GM12873 (cell line): ENCODE measurements around the gene AFAP1L2.
A peak's percentile ranks its signal among the peaks of the same experiment; 100 is the strongest.

ENCODE experiments used
- TF ChIP-seq, protein P1 (sequence below): IDR thresholded peaks from 2 replicates; pipeline ENCODE4 v1.5.1; 2012; ENCODE audit warnings: low read depth, mild to moderate bottlenecking, moderate library complexity, low read length, control low read depth; ENCODE audit not compliant: insufficient read depth; ENCODE audit errors: missing control alignments

Gene AFAP1L2

DNA sequence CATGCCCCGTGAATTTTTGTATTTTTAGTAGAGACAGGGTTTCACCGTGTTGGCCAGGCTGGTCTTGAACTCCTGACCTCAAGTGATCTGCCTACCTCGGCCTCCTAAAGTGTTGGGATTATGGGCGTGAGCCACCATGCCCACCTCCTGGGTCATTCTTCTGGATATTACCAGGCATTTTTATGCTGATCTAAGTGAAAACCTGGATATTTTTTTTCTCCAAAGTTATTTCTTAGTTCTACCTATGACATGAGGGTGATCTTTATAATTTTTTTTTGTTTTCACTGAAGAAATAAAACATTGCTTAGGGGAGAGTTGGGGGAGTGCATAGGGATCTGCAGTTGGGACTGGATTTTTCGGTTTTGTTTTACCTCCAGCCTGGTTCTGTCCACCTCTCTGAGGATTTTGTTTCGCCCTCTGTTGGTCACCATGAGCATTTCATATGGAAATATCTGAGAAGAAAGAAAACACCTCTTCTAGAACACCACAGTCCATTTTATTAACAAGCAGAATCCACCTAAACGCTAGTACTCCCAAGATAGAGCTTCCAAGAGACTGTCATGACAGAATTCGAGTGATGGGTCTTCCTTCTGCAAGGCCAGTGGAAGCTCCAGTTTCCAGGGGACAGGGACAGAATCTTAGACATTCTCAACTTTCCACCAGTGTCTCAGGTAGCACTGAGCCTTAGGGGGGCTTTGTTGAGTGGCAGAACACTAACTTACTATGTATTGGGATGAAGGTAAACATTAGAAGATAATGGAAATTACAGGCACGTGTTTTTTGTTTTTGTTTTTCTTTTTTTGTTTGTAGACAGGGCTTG is 33.4 kb upstream of the AFAP1L2 start:
- TF ChIP-seq, protein P1, sequence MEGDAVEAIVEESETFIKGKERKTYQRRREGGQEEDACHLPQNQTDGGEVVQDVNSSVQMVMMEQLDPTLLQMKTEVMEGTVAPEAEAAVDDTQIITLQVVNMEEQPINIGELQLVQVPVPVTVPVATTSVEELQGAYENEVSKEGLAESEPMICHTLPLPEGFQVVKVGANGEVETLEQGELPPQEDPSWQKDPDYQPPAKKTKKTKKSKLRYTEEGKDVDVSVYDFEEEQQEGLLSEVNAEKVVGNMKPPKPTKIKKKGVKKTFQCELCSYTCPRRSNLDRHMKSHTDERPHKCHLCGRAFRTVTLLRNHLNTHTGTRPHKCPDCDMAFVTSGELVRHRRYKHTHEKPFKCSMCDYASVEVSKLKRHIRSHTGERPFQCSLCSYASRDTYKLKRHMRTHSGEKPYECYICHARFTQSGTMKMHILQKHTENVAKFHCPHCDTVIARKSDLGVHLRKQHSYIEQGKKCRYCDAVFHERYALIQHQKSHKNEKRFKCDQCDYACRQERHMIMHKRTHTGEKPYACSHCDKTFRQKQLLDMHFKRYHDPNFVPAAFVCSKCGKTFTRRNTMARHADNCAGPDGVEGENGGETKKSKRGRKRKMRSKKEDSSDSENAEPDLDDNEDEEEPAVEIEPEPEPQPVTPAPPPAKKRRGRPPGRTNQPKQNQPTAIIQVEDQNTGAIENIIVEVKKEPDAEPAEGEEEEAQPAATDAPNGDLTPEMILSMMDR, result peak; percentile 48

DNA sequence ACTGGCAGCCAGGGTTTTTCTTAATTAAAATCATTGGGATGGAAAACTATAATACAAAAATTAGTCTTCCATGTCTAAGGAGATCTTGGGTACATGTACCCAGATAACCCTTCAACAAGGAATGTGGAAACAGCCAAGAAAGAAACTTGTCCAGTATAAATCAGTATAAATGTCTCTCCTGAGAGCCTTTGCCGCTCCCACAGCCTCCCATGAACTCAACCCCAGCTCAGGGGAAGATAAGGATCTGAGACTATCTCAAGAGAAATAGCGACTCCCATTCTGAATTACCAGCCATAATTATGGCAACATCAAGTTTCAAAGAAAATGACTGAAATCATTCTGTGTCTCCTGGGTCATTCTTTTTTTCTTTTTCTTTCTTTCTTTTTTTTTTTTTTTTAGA is 32.6 kb upstream of the AFAP1L2 start:
- TF ChIP-seq, protein P1, result no peak

DNA sequence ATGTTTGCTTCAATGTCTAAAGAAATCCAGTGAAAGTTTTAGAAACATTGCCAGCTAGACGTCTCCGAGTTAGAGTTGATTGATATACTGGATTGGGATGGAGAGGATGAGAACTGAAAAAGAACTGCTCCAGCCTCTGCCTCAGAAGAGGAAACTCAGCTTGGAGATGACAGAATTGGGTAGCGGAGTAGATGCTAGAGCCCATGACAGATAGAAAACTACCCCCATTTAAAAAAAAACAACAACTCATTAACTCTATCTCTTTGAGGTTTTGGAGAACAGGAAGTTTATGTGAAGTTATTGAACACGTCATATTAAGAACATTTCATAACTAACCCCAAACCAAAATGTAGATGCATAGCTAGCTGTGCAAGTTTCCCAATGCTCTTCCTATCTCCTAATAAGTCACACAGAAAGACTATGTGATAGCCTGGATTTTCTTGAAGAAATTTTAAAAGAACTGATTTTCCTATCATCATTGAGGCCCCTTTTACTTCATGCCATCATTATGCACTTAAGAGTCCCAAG is 28.3 kb upstream of the AFAP1L2 start:
- TF ChIP-seq, protein P1, result no peak

DNA sequence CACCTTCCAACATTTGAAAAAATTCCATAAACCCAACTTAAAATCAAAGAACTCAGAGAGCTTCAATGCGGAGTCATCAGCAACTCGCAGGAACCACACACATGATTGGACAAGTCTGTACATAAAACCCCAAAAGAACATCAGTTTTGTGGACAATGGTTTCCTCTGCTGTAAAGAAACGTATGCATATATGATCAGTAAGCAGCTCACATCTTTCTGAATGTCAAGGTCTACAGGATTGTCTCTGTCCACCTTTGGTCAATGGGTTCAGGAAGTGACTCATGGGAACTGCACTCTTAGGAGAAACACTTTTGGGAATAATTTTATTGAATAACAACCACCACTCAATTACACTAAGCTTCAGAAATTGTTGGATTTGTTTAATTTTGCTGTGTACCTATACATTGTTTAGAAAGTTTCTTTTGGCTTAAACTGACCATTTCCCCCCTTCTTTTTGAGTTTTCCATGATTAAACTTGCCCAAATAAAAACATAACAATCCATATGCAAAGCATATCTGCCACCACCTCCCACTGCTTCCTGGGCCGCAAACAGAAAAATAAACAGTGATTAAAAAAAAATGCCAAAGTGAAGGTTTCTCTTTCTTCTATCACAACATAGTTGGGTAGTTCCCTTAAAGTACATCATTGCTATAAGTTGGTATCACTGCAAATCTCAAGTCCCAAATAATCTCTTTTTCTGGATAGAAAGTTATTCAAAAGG is 27.3 kb upstream of the AFAP1L2 start:
- TF ChIP-seq, protein P1, result no peak

DNA sequence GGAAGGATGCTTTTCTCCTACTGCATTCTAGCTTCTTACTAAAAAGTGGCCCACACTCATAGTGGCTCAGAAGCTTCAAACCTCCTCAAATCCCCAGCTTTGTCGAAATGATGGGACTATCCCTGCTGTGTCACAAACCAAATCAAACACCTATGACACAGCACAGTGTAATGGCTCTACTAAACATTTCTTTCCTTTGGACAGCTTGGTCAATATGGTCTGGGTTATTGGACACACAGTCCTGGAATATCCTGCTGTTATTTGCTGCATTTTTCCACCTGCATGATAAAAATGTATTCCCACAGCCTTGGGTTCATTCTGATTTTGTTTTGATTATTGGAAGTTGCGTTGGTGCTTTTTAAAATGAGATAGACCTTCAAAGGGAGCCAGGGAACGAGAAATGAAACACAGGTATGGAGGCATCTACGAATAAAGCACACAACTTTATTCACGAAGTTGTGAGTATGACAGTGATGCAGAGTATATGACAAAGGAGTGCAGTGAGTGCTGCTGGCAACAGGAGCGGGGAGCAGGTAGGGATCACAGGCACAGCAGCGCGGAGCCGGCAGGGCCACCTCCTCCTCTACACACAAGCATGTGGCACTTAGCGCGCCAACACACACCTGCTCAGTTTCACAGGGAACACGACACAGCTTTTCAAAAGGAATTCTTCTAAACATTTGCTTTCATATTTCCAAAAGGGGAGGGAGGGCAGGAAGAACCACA is 26.5 kb upstream of the AFAP1L2 start:
- TF ChIP-seq, protein P1, result no peak

DNA sequence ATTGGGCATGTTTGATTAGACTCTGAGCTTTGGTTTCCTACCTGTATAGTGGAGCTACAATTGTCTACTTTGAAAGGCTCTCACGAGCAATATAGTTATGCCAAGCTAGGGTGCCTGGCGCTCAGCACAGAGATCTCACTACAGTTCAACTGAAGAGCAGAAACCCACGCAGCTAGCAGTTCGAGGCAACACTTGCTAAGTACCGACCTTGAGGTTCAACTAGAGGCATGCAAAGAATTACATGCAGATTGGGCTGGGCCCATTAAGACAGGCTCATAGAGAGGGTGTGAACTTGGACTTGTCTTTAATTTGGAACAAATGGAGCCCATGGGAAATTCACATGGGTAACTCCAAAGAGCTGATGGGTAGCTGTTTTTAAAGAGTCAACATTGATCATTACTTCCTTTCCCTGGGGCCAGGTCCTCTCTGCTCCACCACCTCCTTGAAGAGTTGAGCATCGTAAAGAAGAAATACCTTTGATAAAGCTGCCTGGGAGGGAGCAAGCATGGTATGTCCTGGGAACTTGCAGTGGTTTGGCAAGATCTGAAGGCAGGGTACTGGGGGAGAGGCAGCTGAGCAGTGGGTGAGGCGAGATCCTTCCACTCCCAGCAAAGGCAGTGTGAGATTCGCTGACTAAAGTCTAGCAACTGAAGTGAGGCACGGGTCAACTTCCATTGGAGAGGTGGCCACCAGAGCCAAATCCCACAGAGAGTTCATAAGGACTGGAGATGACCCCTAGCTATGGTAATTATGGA is 25.5 kb upstream of the AFAP1L2 start:
- TF ChIP-seq, protein P1, result no peak
